ENCODE measurements around the gene MED12L.

- TF ChIP-seq POLR2A (IDR thresholded peaks at IDR 0.05) (no peak), CTCF (IDR thresholded peaks at IDR 0.05) (no peak)
Measured at GRCh38 chr3:151312972-151313371, 227.5 kb downstream of the MED12L start.

Measured in lower leg skin (tissue), 3 donors.